Esophagus muscularis mucosa (tissue), 3 donors: ENCODE measurements around the gene KASH5.

Experiments used
- CTCF ChIP-seq, 3 experiments: fragments of 200-600 bp in 2 of 3; fragments of 450-650 bp in 1 of 3; sonication (generic) in 2 of 3; IDR thresholded peaks; one replicate each; pipeline ENCODE4 v1.5.1; 2017 to 2019; ENCODE audit warnings: antibody characterized with exemption in 3 of 3, mild to moderate bottlenecking in 2 of 3, moderate library complexity in 1 of 3
- POLR2A ChIP-seq: fragments of 450-650 bp; IDR thresholded peaks from one replicate; pipeline ENCODE4 v1.6.1; 2017; ENCODE audit warnings: antibody characterized with exemption, moderate library complexity, mild to moderate bottlenecking, low read depth
- POLR2AphosphoS5 ChIP-seq, 2 donors: sonication (generic); formaldehyde crosslinking; IDR thresholded peaks; one replicate each; pipeline ENCODE4 v1.6.1; 2017; ENCODE audit warnings: antibody characterized with exemption in 2 of 2

GRCh38 chr19:49409441-49410029 lies 21.5 kb downstream of the KASH5 start:
- TF ChIP-seq CTCF (IDR thresholded peaks at IDR 0.05) (no peak), POLR2A (no peak), POLR2AphosphoS5 (IDR thresholded peaks at IDR 0.05) (no peak)
